Jurkat, Clone E6-1 (cell line): ENCODE measurements around the gene SLC2A10.

ENCODE experiments used
- DNase-seq: peaks from one replicate; pipeline ENCODE4 v3.0.0-alpha.2; 2011; ENCODE audit warnings: low read depth, low spot score
- H3K4me3 ChIP-seq: 2 replicates; pipeline ENCODE4 v1.5.1; 2011; ENCODE audit warnings: mild to moderate bottlenecking, low read length, control low read depth, moderate library complexity

SLC2A10 gene

GRCh38 chr20:46755483-46756413 is 46.3 kb downstream of the SLC2A10 start:
- no peak overlapping the region for H3K4me3 ChIP-seq
- DNase-seq: no peak

- DNase-seq: no peak
- no peak overlapping the region for H3K4me3 ChIP-seq
Observed at GRCh38 chr20:46756419-46756818, 47.0 kb downstream of the SLC2A10 start.

GRCh38 chr20:46757135-46757534 is 47.7 kb downstream of the SLC2A10 start:
- no peak overlapping the region for H3K4me3 ChIP-seq
- no peak for DNase-seq

GRCh38 chr20:46757754-46758678 is 48.6 kb downstream of the SLC2A10 start:
- H3K4me3 ChIP-seq: no peak overlapping the region
- DNase-seq: peak; percentile 64

- DNase-seq: no peak
- no peak overlapping the region for H3K4me3 ChIP-seq
Observed at GRCh38 chr20:46758929-46759669, 49.6 kb downstream of the SLC2A10 start.

GRCh38 chr20:46761566-46761965 is 52.1 kb downstream of the SLC2A10 start:
- H3K4me3 ChIP-seq: no peak overlapping the region
- DNase-seq: no peak

- DNase-seq: no peak
- H3K4me3 ChIP-seq: no peak overlapping the region
Observed at GRCh38 chr20:46764068-46764467, 54.6 kb downstream of the SLC2A10 start.

- DNase-seq: no peak
- no peak overlapping the region for H3K4me3 ChIP-seq
Observed at GRCh38 chr20:46765506-46766120, 56.2 kb downstream of the SLC2A10 start.

GRCh38 chr20:46767127-46767761 is 57.8 kb downstream of the SLC2A10 start:
- peak; percentile 23 for DNase-seq
- H3K4me3 ChIP-seq: no peak overlapping the region

- H3K4me3 ChIP-seq: no peak overlapping the region
- DNase-seq: no peak
Observed at GRCh38 chr20:46770330-46771194, 61.1 kb downstream of the SLC2A10 start.

GRCh38 chr20:46771195-46771588 is 61.7 kb downstream of the SLC2A10 start:
- no peak overlapping the region for H3K4me3 ChIP-seq

GRCh38 chr20:46772901-46773300 is 63.5 kb downstream of the SLC2A10 start:
- H3K4me3 ChIP-seq: no peak overlapping the region
- no peak for DNase-seq

More at GRCh38 chr20:46771195-46771588, 61.7 kb downstream of the SLC2A10 start:
- DNase-seq: no peak

GRCh38 chr20:46773680-46774079 is 64.2 kb downstream of the SLC2A10 start:
- DNase-seq: no peak
- H3K4me3 ChIP-seq: no peak overlapping the region

- DNase-seq: no peak
- no peak overlapping the region for H3K4me3 ChIP-seq
Observed at GRCh38 chr20:46774236-46774635, 64.8 kb downstream of the SLC2A10 start.

- DNase-seq: no peak
Observed at GRCh38 chr20:46774943-46775560, 65.6 kb downstream of the SLC2A10 start.

GRCh38 chr20:46775806-46776205 is 66.4 kb downstream of the SLC2A10 start:
- H3K4me3 ChIP-seq: no peak overlapping the region
- no peak for DNase-seq

More at GRCh38 chr20:46774943-46775560, 65.6 kb downstream of the SLC2A10 start:
- H3K4me3 ChIP-seq: no peak overlapping the region

- DNase-seq: no peak
- H3K4me3 ChIP-seq: no peak overlapping the region
Observed at GRCh38 chr20:46777331-46777730, 67.9 kb downstream of the SLC2A10 start.
